ENCODE measurements around the gene SMIM7. TPM values are rescaled to one million over a fixed set of nuclear protein-coding genes. Genes with fewer than 3 reads are reported as not detected.

Gene SMIM7
- total RNA-seq, 4 donors from 2014 or later = 77.3 to 121 (median 98.8) TPM

DNA sequence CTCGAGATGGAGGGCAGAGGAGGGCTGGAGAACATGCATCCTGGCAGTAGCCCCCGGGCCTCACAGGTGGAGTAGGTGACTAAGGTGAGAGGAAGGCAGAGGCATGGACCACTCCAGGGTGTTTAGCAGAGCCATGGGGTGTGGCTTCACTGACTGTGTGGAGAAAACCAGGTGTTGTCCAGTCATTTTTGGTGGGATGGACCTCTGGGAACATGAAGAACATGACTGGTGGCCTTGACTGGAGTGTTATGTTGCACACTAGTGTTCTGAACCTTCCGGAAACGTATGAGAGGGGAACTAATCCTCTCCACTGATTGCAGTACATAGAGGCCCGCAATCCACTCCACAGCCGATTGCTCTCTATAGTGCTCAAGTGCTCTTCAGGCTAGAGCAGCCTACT is 48.8 kb downstream of the SMIM7 start:
- Histone ChIP-seq H3K27me3 (no peaks in the 10 kb centered on the region), H3K4me1 (peaks cover 53% of the 10 kb centered on the region), H3K36me3 (no peaks in the 10 kb centered on the region), H3K27ac (no peak overlapping the region), H3K4me3 (no peak overlapping the region), H3K9me3 (no peaks in the 10 kb centered on the region)
- DNase-seq (ENCODE audit: low spot score in 2 of 2) = no peak
- TF ChIP-seq EP300 (IDR thresholded peaks at IDR 0.05) (no peak), POLR2A (IDR thresholded peaks at IDR 0.05) (no peak), POLR2AphosphoS5 (IDR thresholded peaks at IDR 0.05) (no peak)
- TF ChIP-seq, protein P1, sequence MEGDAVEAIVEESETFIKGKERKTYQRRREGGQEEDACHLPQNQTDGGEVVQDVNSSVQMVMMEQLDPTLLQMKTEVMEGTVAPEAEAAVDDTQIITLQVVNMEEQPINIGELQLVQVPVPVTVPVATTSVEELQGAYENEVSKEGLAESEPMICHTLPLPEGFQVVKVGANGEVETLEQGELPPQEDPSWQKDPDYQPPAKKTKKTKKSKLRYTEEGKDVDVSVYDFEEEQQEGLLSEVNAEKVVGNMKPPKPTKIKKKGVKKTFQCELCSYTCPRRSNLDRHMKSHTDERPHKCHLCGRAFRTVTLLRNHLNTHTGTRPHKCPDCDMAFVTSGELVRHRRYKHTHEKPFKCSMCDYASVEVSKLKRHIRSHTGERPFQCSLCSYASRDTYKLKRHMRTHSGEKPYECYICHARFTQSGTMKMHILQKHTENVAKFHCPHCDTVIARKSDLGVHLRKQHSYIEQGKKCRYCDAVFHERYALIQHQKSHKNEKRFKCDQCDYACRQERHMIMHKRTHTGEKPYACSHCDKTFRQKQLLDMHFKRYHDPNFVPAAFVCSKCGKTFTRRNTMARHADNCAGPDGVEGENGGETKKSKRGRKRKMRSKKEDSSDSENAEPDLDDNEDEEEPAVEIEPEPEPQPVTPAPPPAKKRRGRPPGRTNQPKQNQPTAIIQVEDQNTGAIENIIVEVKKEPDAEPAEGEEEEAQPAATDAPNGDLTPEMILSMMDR (IDR thresholded peaks at IDR 0.05) = no peak
- WGBS = 92% methylated on average over 6 of the region's 6 CpGs

DNA sequence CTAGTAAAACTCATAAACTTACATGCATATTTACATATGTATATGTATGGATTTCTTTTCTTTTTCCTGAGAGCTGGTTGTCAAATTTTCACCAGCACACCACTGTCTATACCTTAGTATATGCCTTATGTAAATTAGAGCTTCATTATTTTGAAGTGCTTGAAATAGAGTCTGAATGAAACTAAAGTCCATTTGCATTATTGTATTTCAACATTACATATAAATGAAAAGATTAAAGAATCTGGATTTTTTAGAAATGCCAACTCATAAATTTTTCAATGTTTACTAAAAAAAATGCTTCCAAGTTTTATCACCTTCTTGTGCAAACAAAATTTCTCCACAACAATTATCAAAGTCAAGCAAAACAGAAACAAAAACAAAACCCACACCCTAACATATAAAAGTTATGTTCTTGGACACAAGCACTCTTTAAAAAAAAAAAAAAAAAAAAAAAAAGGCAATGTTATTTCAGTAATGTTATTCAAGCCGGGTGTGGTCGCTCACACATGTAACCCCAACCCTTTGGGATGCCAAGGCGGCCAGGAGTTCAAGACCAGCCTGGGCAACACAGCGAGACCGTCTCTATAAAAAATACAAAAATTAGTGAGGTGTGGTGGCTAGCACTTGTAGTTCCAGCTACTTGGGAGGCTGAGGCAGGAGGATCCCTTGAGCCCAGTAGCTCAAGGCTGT is 50.3 kb downstream of the SMIM7 start:
- peak overlapping the region; percentile 52 for H3K27ac ChIP-seq
- no peak for DNase-seq (ENCODE audit: low spot score in 2 of 2)
- no peaks in the 10 kb centered on the region for H3K27me3 ChIP-seq
- no peaks in the 10 kb centered on the region for H3K9me3 ChIP-seq
- peaks cover 2% of the 10 kb centered on the region for H3K36me3 ChIP-seq
- TF ChIP-seq POLR2AphosphoS5 (IDR thresholded peaks at IDR 0.05) = no peak
- no peak for TF ChIP-seq EP300 (IDR thresholded peaks at IDR 0.05)
- TF ChIP-seq POLR2A (IDR thresholded peaks at IDR 0.05) = no peak
- TF ChIP-seq, protein P1 (IDR thresholded peaks at IDR 0.05) = no peak
- WGBS = 66% methylated on average over 5 of the region's 5 CpGs
- peaks cover 47% of the 10 kb centered on the region for H3K4me1 ChIP-seq
- H3K4me3 ChIP-seq = no peak overlapping the region

DNA sequence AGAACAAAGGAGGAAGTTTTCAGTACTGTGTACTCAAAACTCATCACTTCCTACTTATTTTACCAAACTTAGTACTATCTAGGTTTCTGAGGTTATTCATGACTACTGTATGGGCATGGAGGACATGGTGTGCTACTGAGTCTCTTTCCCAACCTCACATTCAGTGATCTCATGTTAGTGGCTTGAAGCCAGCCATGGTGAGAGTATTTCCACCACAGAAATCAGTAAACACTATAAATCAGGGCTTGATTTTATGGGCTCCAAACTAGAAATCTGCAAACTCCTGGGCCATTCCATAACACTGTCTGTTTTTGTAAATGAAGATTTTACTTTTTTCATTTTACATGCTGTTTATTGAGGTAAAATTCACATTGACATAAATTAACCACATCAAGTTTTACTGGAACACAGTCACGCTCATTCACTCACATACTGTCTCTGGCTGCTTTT is 51.6 kb downstream of the SMIM7 start:
- Histone ChIP-seq H3K4me1 (peaks cover 47% of the 10 kb centered on the region), H3K27me3 (no peaks in the 10 kb centered on the region), H3K9me3 (no peaks in the 10 kb centered on the region), H3K27ac (peak overlapping the region; percentile 79), H3K36me3 (peaks cover 2% of the 10 kb centered on the region), H3K4me3 (no peak overlapping the region)
- 70% methylated on average over 1 of the region's 1 CpG for WGBS
- TF ChIP-seq EP300 (IDR thresholded peaks at IDR 0.05) (no peak), POLR2AphosphoS5 (IDR thresholded peaks at IDR 0.05) (peak in 2 of 3 donors; percentile 78 to 85), POLR2A (IDR thresholded peaks at IDR 0.05) (no peak)
- TF ChIP-seq, protein P1 (IDR thresholded peaks at IDR 0.05) = no peak
- DNase-seq (ENCODE audit: low spot score in 2 of 2) = no peak

DNA sequence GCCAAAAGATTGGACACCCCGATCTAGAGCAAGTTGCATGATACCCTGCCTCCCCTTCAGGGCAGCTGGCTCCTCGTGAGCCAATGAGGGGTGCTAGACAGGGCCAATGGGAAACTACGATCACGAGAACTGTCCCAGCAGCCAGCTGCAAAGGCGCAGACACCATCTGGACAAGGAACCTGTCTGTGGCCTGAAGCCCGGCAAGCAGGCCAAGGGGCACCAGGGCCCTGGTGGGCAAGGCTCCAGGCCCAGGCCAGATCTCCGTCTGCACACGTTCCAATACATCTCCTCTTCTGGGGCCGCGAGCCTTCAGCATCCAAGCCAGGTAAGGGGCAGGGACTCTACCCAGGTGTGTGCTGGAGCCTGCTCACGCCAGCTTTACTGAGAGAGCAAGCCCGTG is 52.1 kb downstream of the SMIM7 start:
- H3K27ac ChIP-seq = peak overlapping the region; percentile 79
- peaks cover 46% of the 10 kb centered on the region for H3K4me1 ChIP-seq
- H3K9me3 ChIP-seq = no peaks in the 10 kb centered on the region
- DNase-seq (ENCODE audit: low spot score in 2 of 2) = no peak
- TF ChIP-seq, protein P1 (IDR thresholded peaks at IDR 0.05) = no peak
- no peak for TF ChIP-seq POLR2A (IDR thresholded peaks at IDR 0.05)
- TF ChIP-seq EP300 (IDR thresholded peaks at IDR 0.05) = no peak
- TF ChIP-seq POLR2AphosphoS5 (IDR thresholded peaks at IDR 0.05) = no peak
- H3K36me3 ChIP-seq = peaks cover 2% of the 10 kb centered on the region
- H3K4me3 ChIP-seq = no peak overlapping the region
- no peaks in the 10 kb centered on the region for H3K27me3 ChIP-seq
- 83% methylated on average over 12 of the region's 12 CpGs for WGBS

DNA sequence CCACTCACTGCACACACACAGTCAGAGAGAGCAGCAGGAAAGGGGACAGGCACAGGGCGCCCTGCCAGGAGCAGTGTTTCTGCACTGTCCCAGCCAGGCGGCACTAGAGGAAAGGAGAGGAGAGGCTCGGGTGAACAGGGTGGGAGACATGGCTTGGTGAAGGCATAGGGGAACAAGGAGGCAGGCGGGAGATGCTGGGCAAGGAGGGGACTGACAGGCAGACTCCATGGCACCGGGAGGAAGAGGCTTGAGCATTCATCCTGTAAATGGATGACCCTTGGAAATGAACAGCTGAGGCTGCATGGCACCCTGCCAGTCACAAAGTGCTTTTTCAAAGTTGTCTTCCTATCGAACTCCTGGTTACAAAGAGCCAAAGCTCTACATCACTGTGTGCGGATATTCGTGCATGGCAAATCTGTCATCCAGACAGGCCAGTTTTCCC is 54.4 kb downstream of the SMIM7 start:
- 77% methylated on average over 8 of the region's 8 CpGs for WGBS
- no peak overlapping the region for H3K27ac ChIP-seq
- peaks cover 32% of the 10 kb centered on the region for H3K4me1 ChIP-seq
- TF ChIP-seq EP300 (IDR thresholded peaks at IDR 0.05) = no peak
- no peak for DNase-seq (ENCODE audit: low spot score in 2 of 2)
- no peaks in the 10 kb centered on the region for H3K27me3 ChIP-seq
- H3K9me3 ChIP-seq = no peaks in the 10 kb centered on the region
- H3K4me3 ChIP-seq = no peak overlapping the region
- peaks cover 2% of the 10 kb centered on the region for H3K36me3 ChIP-seq
